Activated T-helper 9 cell treated with anti-CD3 and anti-CD28 coated beads, Interleukin-2, amount 50 U/mL, for 16 hours (primary cell): ENCODE results near the gene LIMS2.

Experiments used
- DNase-seq: peaks from one replicate; pipeline ENCODE4 v3.0.0-alpha.2; 2020; ENCODE audit warnings: low read depth

Gene LIMS2

GRCh38 chr2:127675331-127676261 is at the start of gene LIMS2:
LIMS2 (minus strand) TSS chr2:127675530; CDS start chr2:127675024, 506 bp downstream.
- DNase-seq: no peak

- no peak for DNase-seq
Observed at GRCh38 chr2:127722807-127723206, 47.5 kb upstream of the LIMS2 start.

- DNase-seq: no peak
Observed at GRCh38 chr2:127721978-127722355, 46.6 kb upstream of the LIMS2 start.

GRCh38 chr2:127721311-127721977 is 46.1 kb upstream of the LIMS2 start:
- DNase-seq: no peak

GRCh38 chr2:127719301-127720218 is 44.2 kb upstream of the LIMS2 start:
- DNase-seq: no peak

GRCh38 chr2:127718271-127718670 is 42.9 kb upstream of the LIMS2 start:
- DNase-seq: no peak

- no peak for DNase-seq
Observed at GRCh38 chr2:127715778-127716449, 40.6 kb upstream of the LIMS2 start.

GRCh38 chr2:127713562-127713961 is 38.2 kb upstream of the LIMS2 start:
- DNase-seq: no peak

GRCh38 chr2:127712999-127713398 is 37.7 kb upstream of the LIMS2 start:
- no peak for DNase-seq

- no peak for DNase-seq
Observed at GRCh38 chr2:127709336-127709735, 34.0 kb upstream of the LIMS2 start.

GRCh38 chr2:127707890-127708648 is 32.7 kb upstream of the LIMS2 start:
- DNase-seq: no peak

GRCh38 chr2:127706215-127706990 is 31.1 kb upstream of the LIMS2 start:
- no peak for DNase-seq

- no peak for DNase-seq
Observed at GRCh38 chr2:127705391-127706065, 30.2 kb upstream of the LIMS2 start.

- DNase-seq: no peak
Observed at GRCh38 chr2:127704641-127705390, 29.5 kb upstream of the LIMS2 start.

- no peak for DNase-seq
Observed at GRCh38 chr2:127703282-127703681, 28.0 kb upstream of the LIMS2 start.

- no peak for DNase-seq
Observed at GRCh38 chr2:127702395-127703009, 27.2 kb upstream of the LIMS2 start.

GRCh38 chr2:127701651-127702394 is 26.5 kb upstream of the LIMS2 start:
- peak; percentile 76 for DNase-seq
